Fibroblast of the aortic adventitia (primary cell): ENCODE data around the gene EPYC. TPM values are rescaled to one million over a fixed set of nuclear protein-coding genes. Genes with fewer than 3 reads are reported as not detected.

Experiments
- DNase-seq: peaks from one replicate; pipeline ENCODE4 v3.0.0-alpha.2; 2010; ENCODE audit warnings: low read depth
- H3K4me3 ChIP-seq: 2 replicates; pipeline ENCODE4 v1.5.1; 2011; ENCODE audit warnings: low read depth, mild to moderate bottlenecking, control low read depth, low read length, moderate library complexity
- total RNA-seq: library from RNA; depleted of rRNA; stranded (reverse); fragments of >200 nt; gene quantifications from 2 replicates; pipeline ENCODE4 v1.2.3, GENCODE V29; 2012; ENCODE audit warnings: low replicate concordance
- TF ChIP-seq, protein P1 (sequence below): IDR thresholded peaks from 2 replicates; pipeline ENCODE4 v1.5.1; 2011; ENCODE audit warnings: mild to moderate bottlenecking, low read length, control low read depth, inconsistent platforms; ENCODE audit not compliant: insufficient read depth

Gene EPYC
- total RNA-seq, 1 donor: not detected

- TF ChIP-seq, protein P1, sequence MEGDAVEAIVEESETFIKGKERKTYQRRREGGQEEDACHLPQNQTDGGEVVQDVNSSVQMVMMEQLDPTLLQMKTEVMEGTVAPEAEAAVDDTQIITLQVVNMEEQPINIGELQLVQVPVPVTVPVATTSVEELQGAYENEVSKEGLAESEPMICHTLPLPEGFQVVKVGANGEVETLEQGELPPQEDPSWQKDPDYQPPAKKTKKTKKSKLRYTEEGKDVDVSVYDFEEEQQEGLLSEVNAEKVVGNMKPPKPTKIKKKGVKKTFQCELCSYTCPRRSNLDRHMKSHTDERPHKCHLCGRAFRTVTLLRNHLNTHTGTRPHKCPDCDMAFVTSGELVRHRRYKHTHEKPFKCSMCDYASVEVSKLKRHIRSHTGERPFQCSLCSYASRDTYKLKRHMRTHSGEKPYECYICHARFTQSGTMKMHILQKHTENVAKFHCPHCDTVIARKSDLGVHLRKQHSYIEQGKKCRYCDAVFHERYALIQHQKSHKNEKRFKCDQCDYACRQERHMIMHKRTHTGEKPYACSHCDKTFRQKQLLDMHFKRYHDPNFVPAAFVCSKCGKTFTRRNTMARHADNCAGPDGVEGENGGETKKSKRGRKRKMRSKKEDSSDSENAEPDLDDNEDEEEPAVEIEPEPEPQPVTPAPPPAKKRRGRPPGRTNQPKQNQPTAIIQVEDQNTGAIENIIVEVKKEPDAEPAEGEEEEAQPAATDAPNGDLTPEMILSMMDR: no peak
- DNase-seq: no peak
- H3K4me3 ChIP-seq: no peak overlapping the region
These were observed 12.3 kb upstream of the EPYC start for GRCh38 chr12:91017043-91017442.

GRCh38 chr12:91009319-91009950, 4.7 kb upstream of the EPYC start:
- peak; percentile 33 for DNase-seq
- TF ChIP-seq, protein P1: no peak
- no peak overlapping the region for H3K4me3 ChIP-seq

DNA sequence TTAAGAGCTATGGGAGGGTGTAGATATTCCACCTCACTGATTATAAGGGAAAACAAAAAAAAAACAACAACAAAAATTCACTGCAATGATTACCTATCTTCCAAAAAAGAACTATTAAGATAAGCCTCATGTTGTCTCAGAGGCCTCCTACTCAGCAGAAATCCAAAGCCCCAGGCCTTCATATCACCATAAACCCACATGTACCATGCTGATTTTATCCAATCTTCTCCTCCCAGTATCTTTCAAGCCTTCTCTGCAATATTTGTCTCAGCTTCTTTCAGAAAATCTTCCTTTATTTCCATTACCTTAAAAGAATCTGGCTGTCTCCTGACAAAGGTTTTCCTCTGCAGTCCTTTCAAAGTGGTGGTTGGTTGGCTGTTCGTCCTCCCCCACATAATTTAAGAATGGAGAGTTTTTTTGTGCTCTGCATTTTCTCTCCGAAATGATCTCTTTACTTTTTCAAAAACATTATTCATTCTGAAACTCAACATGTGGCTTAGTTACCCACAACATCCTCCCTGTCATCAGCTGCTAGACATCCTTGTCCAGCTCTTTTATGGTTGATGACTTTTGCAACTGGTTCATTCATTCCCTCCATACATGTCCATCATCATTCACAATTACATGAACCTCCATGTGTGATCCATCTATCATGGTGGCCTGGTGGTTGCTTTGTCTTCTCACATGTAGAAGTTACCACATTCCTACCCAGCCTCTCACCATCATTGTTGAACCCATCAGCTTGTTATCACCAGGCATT, 2.9 kb upstream of the EPYC start:
- H3K4me3 ChIP-seq: no peak overlapping the region
- TF ChIP-seq, protein P1: no peak
- DNase-seq: no peak

- TF ChIP-seq, protein P1: no peak
- DNase-seq: no peak
- H3K4me3 ChIP-seq: no peak overlapping the region
These were observed 1.0 kb downstream of the EPYC start for GRCh38 chr12:91003737-91004136.

- TF ChIP-seq, protein P1: no peak
- no peak for DNase-seq
- H3K4me3 ChIP-seq: no peak overlapping the region
These were observed 3.5 kb downstream of the EPYC start for GRCh38 chr12:91001306-91001705.

- DNase-seq: no peak
- TF ChIP-seq, protein P1: no peak
- H3K4me3 ChIP-seq: no peak overlapping the region
These were observed 4.8 kb downstream of the EPYC start for GRCh38 chr12:90999966-91000365.
